Neuronal stem cell (in vitro differentiated cells): ENCODE measurements around the gene U2AF1L4.

ENCODE experiments used
- DNase-seq: peaks from one replicate; pipeline ENCODE4 v3.0.0-alpha.2; 2013; ENCODE audit warnings: low spot score
- H2AFZ ChIP-seq: one replicate; pipeline ENCODE4 v1.6.1; 2013; ENCODE audit warnings: mild to moderate bottlenecking, low read length, inconsistent platforms
- H2AK5ac ChIP-seq: 2 replicates; pipeline ENCODE4 v1.6.1; 2013; ENCODE audit warnings: low read depth, mild to moderate bottlenecking, inconsistent platforms, low read length, moderate library complexity, mixed read lengths
- H2BK120ac ChIP-seq: 2 replicates; pipeline ENCODE4 v1.6.1; 2013; ENCODE audit warnings: low read depth, mild to moderate bottlenecking, inconsistent platforms, low read length, moderate library complexity, mixed read lengths
- H2BK12ac ChIP-seq: one replicate; pipeline ENCODE4 v1.6.1; 2013; ENCODE audit warnings: low read length, inconsistent platforms
- H2BK15ac ChIP-seq: 2 replicates; pipeline ENCODE4 v1.6.1; 2013; ENCODE audit warnings: mild to moderate bottlenecking, low read length, inconsistent platforms, mixed read lengths
- H2BK5ac ChIP-seq: one replicate; pipeline ENCODE4 v1.6.1; 2013; ENCODE audit warnings: inconsistent platforms, mild to moderate bottlenecking, low read length, moderate library complexity
- H3K14ac ChIP-seq: one replicate; pipeline ENCODE4 v1.6.1; 2013; ENCODE audit warnings: low read length, inconsistent platforms
- H3K18ac ChIP-seq: 2 replicates; pipeline ENCODE4 v1.6.1; 2013; ENCODE audit warnings: low read length, inconsistent platforms
- H3K23ac ChIP-seq: 2 replicates; pipeline ENCODE4 v1.6.1; 2013; ENCODE audit warnings: low read depth, mild to moderate bottlenecking, mixed read lengths, low read length, inconsistent platforms; ENCODE audit not compliant: poor library complexity
- H3K27ac ChIP-seq: replicated peaks from 3 replicates; pipeline ENCODE4 v1.5.1; 2013; ENCODE audit warnings: low read length, inconsistent platforms
- H3K27me3 ChIP-seq, 3 experiments: 2 replicates each; pipeline ENCODE4 v1.6.1; 2013; ENCODE audit warnings: low read length in 3 of 3, mild to moderate bottlenecking in 2 of 3, inconsistent platforms in 1 of 3, low read depth in 1 of 3, mixed read lengths in 1 of 3, moderate library complexity in 1 of 3; ENCODE audit not compliant: control insufficient read depth in 3 of 3, insufficient read depth in 3 of 3
- H3K36me3 ChIP-seq, 2 donors: replicated peaks in 1 of 2; 2 replicates each; pipeline ENCODE4 v1.6.1; 2013; ENCODE audit warnings: low read length in 2 of 2; ENCODE audit not compliant: control insufficient read depth in 2 of 2, insufficient read depth in 2 of 2
- H3K4ac ChIP-seq: 2 replicates; pipeline ENCODE4 v1.6.1; 2013; ENCODE audit warnings: inconsistent platforms, mild to moderate bottlenecking, low read length, moderate library complexity
- H3K4me1 ChIP-seq, 2 donors: 1 replicate in 1 of 2; 2 replicates in 1 of 2; pipeline ENCODE4 v1.6.1; 2013; ENCODE audit warnings: low read length in 2 of 2, low read depth in 1 of 2; ENCODE audit not compliant: control insufficient read depth in 2 of 2, insufficient read depth in 1 of 2
- H3K4me2 ChIP-seq: one replicate; pipeline ENCODE4 v1.6.1; 2013; ENCODE audit warnings: mild to moderate bottlenecking, low read length, inconsistent platforms; ENCODE audit not compliant: insufficient read depth, poor library complexity, severe bottlenecking
- H3K4me3 ChIP-seq, 2 donors: 2 replicates each; pipeline ENCODE4 v1.5.1; 2013; ENCODE audit warnings: low read length in 2 of 2, mild to moderate bottlenecking in 2 of 2, inconsistent platforms in 1 of 2, moderate library complexity in 1 of 2
- H3K79me1 ChIP-seq: one replicate; pipeline ENCODE4 v1.6.1; 2013; ENCODE audit warnings: low read depth, mild to moderate bottlenecking, inconsistent platforms, low read length, moderate library complexity
- H3K9ac ChIP-seq: one replicate; pipeline ENCODE4 v1.6.1; 2013; ENCODE audit warnings: mild to moderate bottlenecking, low read depth, low read length, inconsistent platforms; ENCODE audit not compliant: poor library complexity
- H3K9me3 ChIP-seq, 2 donors: replicated peaks in 1 of 2; 2 replicates each; pipeline versions ENCODE3 to v1.6.1; 2013; ENCODE audit warnings: low read length in 2 of 2, mild to moderate bottlenecking in 2 of 2, inconsistent platforms in 1 of 2, low read depth in 1 of 2, mixed read lengths in 1 of 2, moderate library complexity in 1 of 2; ENCODE audit not compliant: control insufficient read depth in 2 of 2, insufficient read depth in 1 of 2
- H4K8ac ChIP-seq: one replicate; pipeline ENCODE4 v1.6.1; 2013; ENCODE audit warnings: low read depth, mild to moderate bottlenecking, inconsistent platforms, low read length, moderate library complexity
- H4K91ac ChIP-seq: one replicate; pipeline ENCODE4 v1.6.1; 2013; ENCODE audit warnings: low read length, low read depth, mild to moderate bottlenecking, inconsistent platforms; ENCODE audit not compliant: poor library complexity
- WGBS, 2 donors: extraction: QIAGEN DNeasy Blood & Tissue Kit; methylation state at CpG; one replicate each; pipeline ENCODE4 v1.1.7; 2013; ENCODE audit warnings: missing lambda C conversion rate in 2 of 2, mixed read lengths in 1 of 2; ENCODE audit not compliant: insufficient read length in 2 of 2, insufficient replicate concordance in 1 of 2; ENCODE audit errors: extremely low coverage in 2 of 2; 5-methylcytosine and 5-hydroxymethylcytosine counted together

The U2AF1L4 gene

DNA sequence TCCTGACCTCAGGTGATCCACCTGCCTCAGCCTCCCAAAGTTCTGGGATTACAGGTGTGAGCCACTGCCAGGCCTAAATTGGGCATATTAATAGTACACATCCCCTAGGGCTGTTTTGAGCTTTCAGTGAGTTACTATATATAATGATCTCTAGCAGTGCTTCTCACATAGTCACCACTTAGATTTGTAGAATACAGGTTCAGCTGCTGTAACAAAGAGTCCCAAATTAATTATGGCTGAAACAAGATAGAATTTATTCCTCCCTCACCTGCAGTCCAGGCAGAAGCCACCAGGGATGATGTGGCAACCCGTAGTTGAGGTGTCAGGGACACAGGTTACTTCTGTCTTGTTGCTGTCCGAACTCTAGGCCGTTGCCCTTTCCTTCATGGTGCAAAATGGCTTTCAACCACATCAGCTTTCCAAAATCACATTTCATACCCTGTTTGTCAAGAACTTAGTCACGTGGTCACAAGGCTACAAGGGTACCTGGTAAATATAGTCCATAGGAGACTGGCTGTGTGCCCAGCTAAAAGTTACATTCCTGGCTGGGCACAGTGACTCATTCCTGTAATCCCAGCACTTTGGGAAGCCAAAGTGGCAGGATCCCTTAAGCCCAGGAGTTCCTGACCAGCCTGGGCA lies 15.6 kb upstream of the U2AF1L4 start:
- peaks cover 32 to 58% of the 10 kb centered on the region in 2 donors for H3K36me3 ChIP-seq
- H3K27me3 ChIP-seq, result peaks cover 0 to 4% (median 2%) of the 10 kb centered on the region in 3 experiments
- H3K14ac ChIP-seq, result no peak overlapping the region
- no peak overlapping the region for H4K8ac ChIP-seq
- no peaks in the 10 kb centered on the region for H3K9me3 ChIP-seq
- H3K18ac ChIP-seq, result no peak overlapping the region
- peaks cover 18% of the 10 kb centered on the region for H3K79me1 ChIP-seq
- no peak overlapping the region for H2BK12ac ChIP-seq
- no peak overlapping the region for H2BK120ac ChIP-seq
- no peak overlapping the region for H3K9ac ChIP-seq
- H2BK5ac ChIP-seq, result no peak overlapping the region
- no peak overlapping the region for H3K4me3 ChIP-seq
- no peak overlapping the region for H3K4ac ChIP-seq
- H2BK15ac ChIP-seq, result no peak overlapping the region
- no peak overlapping the region for H3K23ac ChIP-seq
- H3K27ac ChIP-seq, result no peak overlapping the region
- no peak for DNase-seq
- H4K91ac ChIP-seq, result no peak overlapping the region
- H3K4me1 ChIP-seq, result peaks cover 12 to 16% of the 10 kb centered on the region in 2 donors
- H2AFZ ChIP-seq, result no peak overlapping the region
- no peak overlapping the region for H2AK5ac ChIP-seq
- H3K4me2 ChIP-seq, result no peak overlapping the region
- no CpG with 5 or more reads among the region's 4 CpGs for WGBS, 2 donors

DNA sequence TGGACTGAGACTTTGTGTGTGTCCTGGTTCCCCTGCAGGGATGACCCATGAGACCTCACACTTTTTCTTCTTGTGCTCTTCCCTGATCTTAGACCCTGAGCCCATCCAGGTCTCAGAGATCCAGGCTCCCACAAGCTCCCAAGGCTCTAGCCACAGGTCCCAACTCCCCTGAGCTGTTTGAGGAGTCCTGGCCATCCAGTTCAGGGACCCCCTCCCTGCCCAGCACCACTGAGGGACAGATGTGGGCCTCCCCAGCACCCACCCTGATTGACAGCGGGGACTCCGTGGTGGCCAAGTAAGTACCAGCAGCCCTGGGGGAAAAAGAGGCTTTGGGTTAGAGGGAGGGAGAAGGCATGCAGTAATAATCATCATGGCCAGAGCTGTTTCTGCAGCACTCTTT lies 14.5 kb upstream of the U2AF1L4 start:
- Histone ChIP-seq H2BK120ac (no peak overlapping the region), H3K4me2 (no peak overlapping the region), H3K4me3 (peak overlapping the region in 1 of 2 donors; percentile 93), H3K18ac (no peak overlapping the region), H2BK15ac (no peak overlapping the region), H3K36me3 (peaks cover 24 to 47% of the 10 kb centered on the region in 2 donors), H3K4me1 (peaks cover 12 to 24% of the 10 kb centered on the region in 2 donors), H4K91ac (no peak overlapping the region), H2BK5ac (no peak overlapping the region), H2AFZ (no peak overlapping the region), H3K9ac (peak overlapping the region; percentile 16), H4K8ac (no peak overlapping the region), H3K79me1 (peaks cover 16% of the 10 kb centered on the region), H2AK5ac (no peak overlapping the region), H3K27me3 (peaks cover 0 to 13% (median 3%) of the 10 kb centered on the region in 3 experiments), H3K27ac (no peak overlapping the region), H3K9me3 (no peaks in the 10 kb centered on the region), H3K14ac (no peak overlapping the region), H2BK12ac (no peak overlapping the region), H3K4ac (no peak overlapping the region), H3K23ac (no peak overlapping the region)
- no peak for DNase-seq
- WGBS, 2 donors, result no CpG with 5 or more reads among the region's 2 CpGs

DNA sequence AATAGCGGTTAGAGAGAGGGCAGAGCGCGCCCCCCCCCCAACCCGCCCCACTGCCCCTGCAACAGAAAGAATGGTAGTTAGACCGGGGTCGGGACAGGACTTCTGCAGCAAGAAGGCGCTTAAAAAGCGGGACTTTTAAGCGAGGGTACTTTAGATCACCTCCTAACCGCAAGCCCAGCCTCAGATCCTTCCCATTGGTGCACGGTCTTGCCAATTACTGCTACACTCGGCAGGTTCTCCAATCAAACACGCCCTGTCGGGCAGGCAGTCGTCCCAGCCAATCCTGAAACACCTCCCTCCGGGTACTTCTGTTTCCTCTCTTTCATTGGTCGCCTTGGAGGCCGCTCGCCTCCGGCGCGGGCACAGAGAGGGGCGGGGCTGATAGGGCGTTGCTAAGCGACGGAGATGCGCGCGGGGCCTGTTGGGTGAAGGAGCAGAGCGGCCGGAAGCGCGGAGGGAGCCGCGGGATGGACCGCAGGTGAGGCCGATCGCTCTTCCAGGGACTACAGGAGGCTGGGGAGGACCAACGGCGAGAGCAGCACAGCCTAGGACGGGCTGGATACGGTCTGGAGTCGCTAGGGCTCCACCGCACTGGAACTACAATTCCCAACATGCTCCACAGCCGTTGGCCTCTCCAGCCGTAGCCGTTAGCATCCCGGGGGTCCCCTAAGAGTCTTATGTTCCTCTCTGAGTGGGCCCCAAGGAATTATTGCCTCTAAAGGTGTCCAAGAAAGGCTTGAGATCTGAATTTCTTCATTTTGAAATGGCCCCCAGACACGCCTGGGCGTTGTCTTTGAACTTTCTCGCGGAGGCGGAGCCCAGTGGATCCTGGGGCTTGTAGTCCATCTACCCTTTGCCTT lies 12.8 kb upstream of the U2AF1L4 start, which contains the start of gene PROSER3:
Gene PROSER3 (plus strand): TSS at position 428 of the 860 bp plus-strand sequence. CDS start 40 bp downstream, at position 468.
- Histone ChIP-seq H3K79me1 (peaks cover 17% of the 10 kb centered on the region), H3K4ac (peak within 1 kb of the TSS; percentile 53), H3K4me1 (peaks cover 12 to 24% of the 10 kb centered on the region in 2 donors), H4K91ac (no peak within 1 kb of the TSS), H3K4me2 (peak within 1 kb of the TSS; percentile 83), H2BK15ac (peak within 1 kb of the TSS; percentile 97), H3K36me3 (peaks cover 26 to 51% of the 10 kb centered on the region in 2 donors), H3K9ac (peak within 1 kb of the TSS; percentile 95), H3K9me3 (no peaks in the 10 kb centered on the region), H3K18ac (peak within 1 kb of the TSS; percentile 98), H2AK5ac (peak within 1 kb of the TSS; percentile 99), H2BK5ac (peak within 1 kb of the TSS; percentile 87), H2AFZ (peak within 1 kb of the TSS; percentile 93), H3K27me3 (peaks cover 0 to 13% (median 3%) of the 10 kb centered on the region in 3 experiments), H4K8ac (peak within 1 kb of the TSS; percentile 82), H2BK120ac (peak within 1 kb of the TSS; percentile 72), H3K4me3 (peak within 1 kb of the TSS; percentile 93 to 99), H3K23ac (peak within 1 kb of the TSS; percentile 90), H2BK12ac (peak within 1 kb of the TSS; percentile 58), H3K14ac (peak within 1 kb of the TSS; percentile 56), H3K27ac (peak within 1 kb of the TSS; percentile 91)
- DNase-seq, result peak; percentile 98
- no CpG with 5 or more reads among the region's 53 CpGs for WGBS, 2 donors
